ENCODE data around the gene ABCA7. TPM values are rescaled to one million over a fixed set of nuclear protein-coding genes. Genes with fewer than 3 reads are reported as not detected.
A peak's percentile ranks its signal among the peaks of the same experiment; 100 is the strongest.

The ABCA7 gene
- total and polyA plus RNA-seq, 7 donors: 1.8 to 25.1 (median 9.9) TPM

DNA sequence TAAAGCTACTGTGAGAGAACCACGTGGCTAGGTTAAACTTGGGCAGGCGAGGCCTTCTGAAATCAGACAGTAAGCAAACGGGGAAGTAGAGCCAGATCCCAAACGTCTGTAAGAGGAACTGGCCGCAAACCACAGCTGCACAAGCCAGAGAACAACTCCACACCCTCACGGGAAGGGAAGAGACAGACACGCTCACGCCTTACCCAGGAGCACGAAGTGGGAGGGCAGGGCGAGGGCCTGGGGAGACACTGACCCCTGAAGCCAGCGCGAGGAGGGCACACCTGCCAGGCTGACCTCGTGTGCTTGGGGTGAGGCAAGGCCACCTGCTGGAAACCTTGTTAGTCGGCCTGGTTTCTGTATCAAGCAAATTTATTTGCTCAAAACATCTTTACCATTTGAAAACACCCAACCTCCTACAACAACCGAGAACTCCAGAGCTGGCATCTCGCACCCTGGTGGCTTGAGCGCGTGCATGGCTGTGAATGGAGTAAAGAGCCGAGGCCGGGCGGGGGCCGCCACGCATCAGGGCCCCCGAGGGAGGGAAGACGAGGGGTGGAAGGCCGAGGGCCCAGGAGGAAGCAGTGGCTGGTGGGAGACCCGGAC, 48.0 kb downstream of the ABCA7 start:
- peaks cover 0 to 6% (median 0%) of the 10 kb centered on the region in 4 donors for H3K4me1 ChIP-seq
- no peak for TF ChIP-seq POLR2A (IDR thresholded peaks at IDR 0.05)
- TF ChIP-seq, protein P1, sequence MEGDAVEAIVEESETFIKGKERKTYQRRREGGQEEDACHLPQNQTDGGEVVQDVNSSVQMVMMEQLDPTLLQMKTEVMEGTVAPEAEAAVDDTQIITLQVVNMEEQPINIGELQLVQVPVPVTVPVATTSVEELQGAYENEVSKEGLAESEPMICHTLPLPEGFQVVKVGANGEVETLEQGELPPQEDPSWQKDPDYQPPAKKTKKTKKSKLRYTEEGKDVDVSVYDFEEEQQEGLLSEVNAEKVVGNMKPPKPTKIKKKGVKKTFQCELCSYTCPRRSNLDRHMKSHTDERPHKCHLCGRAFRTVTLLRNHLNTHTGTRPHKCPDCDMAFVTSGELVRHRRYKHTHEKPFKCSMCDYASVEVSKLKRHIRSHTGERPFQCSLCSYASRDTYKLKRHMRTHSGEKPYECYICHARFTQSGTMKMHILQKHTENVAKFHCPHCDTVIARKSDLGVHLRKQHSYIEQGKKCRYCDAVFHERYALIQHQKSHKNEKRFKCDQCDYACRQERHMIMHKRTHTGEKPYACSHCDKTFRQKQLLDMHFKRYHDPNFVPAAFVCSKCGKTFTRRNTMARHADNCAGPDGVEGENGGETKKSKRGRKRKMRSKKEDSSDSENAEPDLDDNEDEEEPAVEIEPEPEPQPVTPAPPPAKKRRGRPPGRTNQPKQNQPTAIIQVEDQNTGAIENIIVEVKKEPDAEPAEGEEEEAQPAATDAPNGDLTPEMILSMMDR (IDR thresholded peaks at IDR 0.05): no peak
- TF ChIP-seq POLR2AphosphoS5 (IDR thresholded peaks at IDR 0.05): peak in 2 of 4 donors; percentile 29 to 32
- no peak for TF ChIP-seq EP300 (IDR thresholded peaks at IDR 0.05)
- 37 to 53% methylated on average over 27 of the region's 27 CpGs for WGBS, 2 donors
- peak overlapping the region in 3 of 4 donors; percentile 39 to 62 (median 56) for H3K27ac ChIP-seq
- H3K36me3 ChIP-seq: peaks cover 15 to 47% (median 30%) of the 10 kb centered on the region in 4 donors
- DNase-seq: no peak
- H3K9me3 ChIP-seq: no peaks in the 10 kb centered on the region
- no peak overlapping the region for H3K4me3 ChIP-seq
- H3K27me3 ChIP-seq: peaks cover 0 to 6% (median 2%) of the 10 kb centered on the region in 3 donors
- intact Hi-C loops (cut with DNase I): no loop called here

DNA sequence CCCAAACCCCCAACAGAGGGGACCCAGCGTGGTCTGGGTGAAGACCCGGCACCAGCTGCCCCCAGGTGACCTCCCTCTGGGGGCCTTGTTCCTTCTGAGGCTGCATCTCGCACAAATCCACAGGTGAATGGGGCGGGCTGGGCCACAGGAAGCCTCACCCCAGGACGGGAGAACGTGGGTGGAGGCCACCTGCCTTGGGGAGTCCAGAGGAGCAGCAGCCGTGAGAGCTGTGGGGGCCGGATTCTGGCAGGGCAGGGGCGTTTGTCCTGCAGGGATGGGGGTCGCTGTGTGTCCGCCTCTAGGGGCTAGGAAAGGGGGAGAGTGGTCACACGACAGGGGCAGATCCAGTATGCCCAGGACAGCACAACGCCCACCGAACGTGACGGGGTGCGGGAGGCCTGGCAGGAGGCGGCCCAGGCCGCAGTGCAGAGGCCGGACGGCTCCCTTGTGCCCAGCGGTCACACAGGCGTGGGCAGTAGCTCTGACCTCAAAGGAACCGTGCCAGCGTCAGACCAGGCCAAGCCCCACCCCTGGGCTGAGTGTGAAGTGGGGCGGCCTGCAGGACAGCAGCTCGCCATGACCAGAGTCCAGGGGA, 48.6 kb downstream of the ABCA7 start:
- H3K4me1 ChIP-seq: peaks cover 0 to 8% (median 6%) of the 10 kb centered on the region in 4 donors
- peaks cover 15 to 53% (median 30%) of the 10 kb centered on the region in 4 donors for H3K36me3 ChIP-seq
- H3K27ac ChIP-seq: peak overlapping the region in 3 of 4 donors; percentile 39 to 62 (median 56)
- 78 to 82% methylated on average over 27 of the region's 27 CpGs for WGBS, 2 donors
- no peak overlapping the region for H3K4me3 ChIP-seq
- no peaks in the 10 kb centered on the region for H3K9me3 ChIP-seq
- intact Hi-C loops (cut with DNase I): no loop called here
- peaks cover 0 to 3% (median 0%) of the 10 kb centered on the region in 3 donors for H3K27me3 ChIP-seq
- no peak for DNase-seq
- TF ChIP-seq EP300 (IDR thresholded peaks at IDR 0.05) (no peak), POLR2AphosphoS5 (IDR thresholded peaks at IDR 0.05) (no peak), POLR2A (IDR thresholded peaks at IDR 0.05) (no peak)
- TF ChIP-seq, protein P1 (IDR thresholded peaks at IDR 0.05): no peak

DNA sequence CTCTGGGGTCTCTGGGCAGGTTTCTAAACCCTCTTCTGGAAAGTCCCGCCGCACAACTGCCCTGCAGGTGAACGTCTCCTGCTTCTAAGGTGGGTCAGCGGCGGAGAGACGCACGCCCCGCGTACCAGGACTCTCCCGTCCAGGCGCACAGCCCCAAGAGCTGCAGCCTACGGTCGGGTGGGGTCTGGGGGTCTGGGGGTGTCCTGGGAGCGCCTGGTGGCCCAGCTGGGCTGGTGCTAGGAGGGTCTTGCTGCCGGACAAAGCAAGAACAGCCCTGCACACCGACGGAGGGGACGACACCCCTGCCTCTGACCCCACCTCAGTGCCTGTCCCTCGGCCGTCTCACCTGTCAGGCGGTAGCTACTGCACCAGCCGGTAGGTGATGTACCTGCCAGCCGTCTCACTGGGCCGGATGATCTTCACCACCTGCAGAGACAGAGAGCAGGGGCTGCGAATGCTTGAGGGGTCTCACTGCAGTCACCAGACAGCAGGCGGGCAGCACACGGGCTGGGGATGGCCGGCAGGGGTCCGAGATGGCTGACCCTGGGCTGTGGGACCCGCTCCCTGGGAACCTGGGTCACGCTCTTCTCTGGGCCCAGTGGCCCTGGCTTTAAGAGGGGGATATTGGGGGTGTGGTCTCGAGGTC, 49.3 kb downstream of the ABCA7 start:
- intact Hi-C loops (cut with DNase I): no loop called here

DNA sequence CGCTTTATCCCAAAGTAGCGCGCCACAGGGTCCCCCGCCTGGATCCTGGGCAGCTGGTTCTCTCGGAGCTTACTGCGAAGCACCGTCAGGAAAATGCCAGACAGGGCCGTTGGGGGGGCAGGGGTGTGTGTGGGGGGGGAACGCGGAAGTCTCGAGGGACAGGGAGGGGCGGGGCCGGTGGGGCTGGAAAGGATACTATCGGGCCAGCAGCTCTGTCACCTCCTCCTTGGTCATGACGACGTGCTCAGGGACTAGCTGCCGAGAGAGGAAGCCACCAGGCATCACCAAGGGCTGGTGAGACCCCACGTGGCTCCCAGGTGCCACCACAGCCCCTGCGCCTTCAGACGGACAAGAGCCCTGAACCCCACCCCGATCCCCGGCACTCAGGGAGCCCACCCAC, 50.0 kb downstream of the ABCA7 start:
- intact Hi-C loops (cut with DNase I): no loop called here
- peaks cover 0 to 21% (median 17%) of the 10 kb centered on the region in 4 donors for H3K4me1 ChIP-seq
- WGBS, 2 donors: 70 to 82% methylated on average over 22 of the region's 22 CpGs

More for the DNA sequence above, 49.3 kb downstream of the ABCA7 start:
- Histone ChIP-seq H3K9me3 (no peaks in the 10 kb centered on the region), H3K4me1 (peaks cover 0 to 15% (median 13%) of the 10 kb centered on the region in 4 donors), H3K27me3 (peaks cover 0 to under 1% (median 0%) of the 10 kb centered on the region in 3 donors), H3K27ac (peak overlapping the region in 1 of 4 donors; percentile 14), H3K36me3 (peaks cover 15 to 55% (median 30%) of the 10 kb centered on the region in 4 donors), H3K4me3 (no peak overlapping the region)
- 92 to 93% methylated on average over 32 of the region's 32 CpGs for WGBS, 2 donors
- TF ChIP-seq POLR2AphosphoS5 (IDR thresholded peaks at IDR 0.05) (no peak), POLR2A (IDR thresholded peaks at IDR 0.05) (no peak), EP300 (IDR thresholded peaks at IDR 0.05) (no peak)
- TF ChIP-seq, protein P1 (IDR thresholded peaks at IDR 0.05): no peak
- no peak for DNase-seq

More for the DNA sequence above, 50.0 kb downstream of the ABCA7 start:
- Histone ChIP-seq H3K9me3 (no peaks in the 10 kb centered on the region), H3K27ac (no peak overlapping the region), H3K4me3 (no peak overlapping the region), H3K36me3 (peaks cover 15 to 55% (median 30%) of the 10 kb centered on the region in 4 donors), H3K27me3 (no peaks in the 10 kb centered on the region)
- TF ChIP-seq POLR2AphosphoS5 (IDR thresholded peaks at IDR 0.05) (no peak), EP300 (IDR thresholded peaks at IDR 0.05) (no peak), POLR2A (IDR thresholded peaks at IDR 0.05) (no peak)
- TF ChIP-seq, protein P1 (IDR thresholded peaks at IDR 0.05): no peak
- no peak for DNase-seq

Data from sigmoid colon (tissue), 7 donors.